PC-9 (cell line): ENCODE measurements around the gene RO60. TPM values are rescaled to one million over a fixed set of nuclear protein-coding genes. Genes with fewer than 3 reads are reported as not detected.

ENCODE experiments used
- BruUV-seq: library from RNA; stranded (reverse); fragments of 400-500 nt; replicated peaks from 2 replicates; lab custom pipeline; 2021; lab: Mats Ljungman, UMichigan
- CTCF ChIA-PET: fragments of 300-600 bp; sonication (Branson Sonifier 250); formaldehyde crosslinking; loops from one replicate; lab custom pipeline; 2022; ENCODE audit warnings: antibody characterized with exemption; lab: Charles Lee
- POLR2A ChIA-PET: fragments of 300-600 bp; sonication (Branson Sonifier 250); formaldehyde crosslinking; loops from one replicate; lab custom pipeline; 2022; ENCODE audit warnings: antibody characterized with exemption; ENCODE audit not compliant: unreplicated experiment; lab: Charles Lee
- DNase-seq, 2 experiments: peaks; one replicate each; pipeline versions ENCODE4 v3.0.0 to v3.0.0-alpha.2; 2015 to 2022; ENCODE audit warnings: mixed read lengths in 1 of 2
- H2AFZ ChIP-seq: fragments of 200-600 bp; sonication (generic); 2 replicates; pipeline ENCODE4 v1.8.1; 2017; ENCODE audit warnings: antibody characterized with exemption
- H3F3A ChIP-seq: fragments of 200-600 bp; sonication (generic); 2 replicates; pipeline ENCODE4 v1.8.1; 2017; ENCODE audit warnings: antibody characterized with exemption, mild to moderate bottlenecking, low read depth; ENCODE audit not compliant: insufficient read depth
- H3K27ac ChIP-seq: fragments of 200-600 bp; sonication (generic); 2 replicates; pipeline ENCODE4 v1.6.1; 2016; ENCODE audit warnings: mixed run types
- H3K27me3 ChIP-seq: fragments of 200-600 bp; sonication (generic); 2 replicates; pipeline ENCODE4 v1.6.1; 2016; ENCODE audit warnings: low read depth, mixed run types; ENCODE audit not compliant: insufficient read depth
- H3K36me3 ChIP-seq: fragments of 200-600 bp; sonication (generic); 2 replicates; pipeline ENCODE4 v1.6.1; 2016; ENCODE audit warnings: low read depth, mixed run types
- H3K4me1 ChIP-seq: fragments of 200-600 bp; sonication (generic); replicated peaks from 2 replicates; pipeline ENCODE4 v1.6.1; 2016; ENCODE audit warnings: mixed run types; ENCODE audit not compliant: insufficient read depth
- H3K4me2 ChIP-seq: fragments of 200-600 bp; sonication (generic); 2 replicates; pipeline ENCODE4 v1.6.1; 2017; ENCODE audit warnings: mixed run types
- H3K4me3 ChIP-seq: fragments of 200-600 bp; sonication (generic); 2 replicates; pipeline ENCODE4 v1.6.1; 2016; ENCODE audit warnings: mixed run types
- H3K79me2 ChIP-seq: fragments of 200-600 bp; sonication (generic); 2 replicates; pipeline ENCODE4 v1.6.1; 2017; ENCODE audit warnings: low read depth, mixed run types
- H3K9me2 ChIP-seq: fragments of 200-600 bp; sonication (generic); 2 replicates; pipeline ENCODE4 v1.8.1; 2017; ENCODE audit warnings: mild to moderate bottlenecking; ENCODE audit not compliant: insufficient read depth
- H3K9me3 ChIP-seq: fragments of 200-600 bp; sonication (generic); 2 replicates; pipeline ENCODE4 v1.8.1; 2016; ENCODE audit warnings: low read depth; ENCODE audit not compliant: insufficient read depth
- H4K20me1 ChIP-seq: fragments of 200-600 bp; sonication (generic); 2 replicates; pipeline ENCODE4 v1.8.1; 2017; ENCODE audit not compliant: insufficient read depth
- EZH2 ChIP-seq: fragments of 200-600 bp; sonication (generic); IDR thresholded peaks from 2 replicates; pipeline ENCODE4 v1.8.0; 2017; ENCODE audit warnings: antibody characterized with exemption, low read depth
- intact Hi-C: fragments of 100-400 bp; cut with micrococcal nuclease; formaldehyde crosslinking; loops from one replicate; pipeline ENCODE4 v1.10.0; 2022; ENCODE audit not compliant: unreplicated experiment
- total RNA-seq: library from RNA; stranded (reverse); gene quantifications from 2 replicates; pipeline ENCODE4 v1.2.3, GENCODE V29; 2021
- TF ChIP-seq, protein P1 (sequence below): fragments of 200-600 bp; sonication (generic); conservative IDR thresholded peaks from 2 replicates; pipeline ENCODE4 v1.6.1; 2017; ENCODE audit warnings: mixed run types, antibody characterized with exemption, mild to moderate bottlenecking, moderate library complexity

RO60 gene
- total RNA-seq, 1 experiment from 2014 or later, result 49.2 TPM

DNA sequence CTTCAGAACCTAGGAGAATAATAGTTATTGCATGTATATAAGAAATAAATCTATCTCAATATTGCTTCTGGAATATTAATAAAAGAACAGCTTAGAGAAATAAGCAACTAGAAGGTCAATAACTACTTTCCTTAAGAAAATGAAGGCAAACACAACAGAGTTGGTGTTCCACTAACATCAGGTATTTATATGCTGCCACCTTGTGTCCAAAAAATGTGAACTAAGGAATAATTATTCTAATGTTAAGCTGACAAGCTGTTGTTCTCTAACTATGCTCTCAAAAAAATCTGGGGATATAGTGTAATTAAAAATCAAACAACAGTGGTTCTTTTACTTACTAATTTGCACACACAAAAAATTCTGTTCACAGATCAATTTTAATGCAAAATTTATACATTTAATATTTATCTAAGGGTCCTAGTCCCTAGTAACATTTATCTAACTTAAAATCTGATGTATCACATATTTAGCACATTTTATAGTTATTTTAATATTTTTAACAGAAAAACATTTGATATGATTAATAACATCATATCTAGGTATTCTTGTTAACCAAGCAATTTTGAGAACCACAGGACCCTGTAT lies 39.9 kb upstream of the RO60 start:
- Histone ChIP-seq H4K20me1 (no peaks in the 10 kb centered on the region), H3K36me3 (0 out of 2 replicates have a peak, but pooled peaks cover 10% of the 10 kb centered on the region), H3K9me3 (no peaks in the 10 kb centered on the region), H2AFZ (no peak overlapping the region), H3F3A (peaks cover 3% of the 10 kb centered on the region; the same call in 1 of the 2 replicates), H3K27ac (no peak overlapping the region), H3K79me2 (no peaks in the 10 kb centered on the region), H3K4me3 (no peak overlapping the region), H3K4me1 (no peaks in the 10 kb centered on the region), H3K27me3 (no peaks in the 10 kb centered on the region), H3K4me2 (no peak overlapping the region), H3K9me2 (no peaks in the 10 kb centered on the region)
- TF ChIP-seq, protein P1, sequence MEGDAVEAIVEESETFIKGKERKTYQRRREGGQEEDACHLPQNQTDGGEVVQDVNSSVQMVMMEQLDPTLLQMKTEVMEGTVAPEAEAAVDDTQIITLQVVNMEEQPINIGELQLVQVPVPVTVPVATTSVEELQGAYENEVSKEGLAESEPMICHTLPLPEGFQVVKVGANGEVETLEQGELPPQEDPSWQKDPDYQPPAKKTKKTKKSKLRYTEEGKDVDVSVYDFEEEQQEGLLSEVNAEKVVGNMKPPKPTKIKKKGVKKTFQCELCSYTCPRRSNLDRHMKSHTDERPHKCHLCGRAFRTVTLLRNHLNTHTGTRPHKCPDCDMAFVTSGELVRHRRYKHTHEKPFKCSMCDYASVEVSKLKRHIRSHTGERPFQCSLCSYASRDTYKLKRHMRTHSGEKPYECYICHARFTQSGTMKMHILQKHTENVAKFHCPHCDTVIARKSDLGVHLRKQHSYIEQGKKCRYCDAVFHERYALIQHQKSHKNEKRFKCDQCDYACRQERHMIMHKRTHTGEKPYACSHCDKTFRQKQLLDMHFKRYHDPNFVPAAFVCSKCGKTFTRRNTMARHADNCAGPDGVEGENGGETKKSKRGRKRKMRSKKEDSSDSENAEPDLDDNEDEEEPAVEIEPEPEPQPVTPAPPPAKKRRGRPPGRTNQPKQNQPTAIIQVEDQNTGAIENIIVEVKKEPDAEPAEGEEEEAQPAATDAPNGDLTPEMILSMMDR, result peak; percentile 71
- no peak for TF ChIP-seq EZH2
- ChIA-PET CTCF (interaction anchor here (0.6 kb wide), 1 partner anchor 289 kb away, joined by 5 read pairs; no protein-coding TSS in a partner anchor), POLR2A (interaction anchor here (0.7 kb wide), 1 partner anchor 38 kb away, joined by 4 read pairs; no protein-coding TSS in a partner anchor)
- intact Hi-C loops, result loop anchor here (2.0 to 10.0 kb wide), 3 partner anchors 211 to 542 kb away; partner anchors contain the start of gene RGS2
- BruUV-seq, result no TSS peak
- peak in 1 of 2 experiments; percentile 47 for DNase-seq

DNA sequence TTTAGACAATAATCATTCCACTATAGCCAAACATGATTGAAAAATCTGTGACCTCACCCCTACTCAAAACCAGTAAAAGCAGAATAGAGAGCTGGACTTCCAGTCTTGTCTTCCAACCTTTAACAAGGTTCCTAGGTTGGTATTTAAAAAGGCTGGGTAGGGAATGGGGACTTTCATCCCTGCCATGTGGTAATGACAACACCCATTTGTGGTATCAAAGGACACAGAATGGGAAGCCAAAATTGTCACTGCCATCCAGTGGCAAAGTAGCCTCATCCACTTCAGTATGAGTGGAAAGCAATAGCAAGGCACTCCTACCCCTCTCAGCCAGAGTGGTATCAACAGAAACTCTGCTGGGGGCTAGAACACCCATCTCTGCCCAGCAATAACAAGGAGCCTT lies 34.2 kb upstream of the RO60 start:
- DNase-seq, result no peak
- Histone ChIP-seq H3K4me2 (no peak overlapping the region), H3F3A (peaks cover 3% of the 10 kb centered on the region; the same call in 1 of the 2 replicates), H3K4me3 (no peak overlapping the region), H3K9me2 (no peaks in the 10 kb centered on the region), H2AFZ (no peak overlapping the region), H3K4me1 (no peaks in the 10 kb centered on the region), H3K27ac (no peak overlapping the region), H3K79me2 (0 out of 2 replicates have a peak, but pooled peaks cover 3% of the 10 kb centered on the region), H3K27me3 (no peaks in the 10 kb centered on the region), H3K36me3 (peaks cover 24% of the 10 kb centered on the region), H4K20me1 (no peaks in the 10 kb centered on the region; the same call in 1 of the 2 replicates), H3K9me3 (no peaks in the 10 kb centered on the region)
- TF ChIP-seq, protein P1, result no peak
- TF ChIP-seq EZH2, result no peak
- intact Hi-C loops, result no loop called here
- no TSS peak for BruUV-seq
- POLR2A ChIA-PET, result no interaction called here
- CTCF ChIA-PET, result no interaction called here

DNA sequence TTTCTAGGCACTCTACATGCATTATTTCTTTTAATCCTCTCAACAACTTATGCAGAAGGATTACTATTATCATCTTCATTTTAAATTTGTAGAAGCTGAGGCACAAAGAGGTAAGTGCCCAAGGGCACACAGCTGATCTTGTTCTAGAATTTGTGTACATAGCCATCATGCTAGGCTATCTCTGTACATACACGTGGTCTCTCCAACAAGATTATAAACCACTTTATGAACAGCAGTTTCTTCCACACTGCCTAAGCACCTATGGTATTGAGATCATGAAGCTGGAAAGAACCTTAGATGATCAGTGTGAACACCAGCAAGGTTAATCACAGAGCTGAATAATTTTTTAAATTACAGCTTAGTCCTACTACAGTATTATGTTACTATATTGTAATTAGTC lies 29.1 kb upstream of the RO60 start:
- Histone ChIP-seq H3K9me3 (no peaks in the 10 kb centered on the region), H3K4me2 (no peak overlapping the region), H2AFZ (no peak overlapping the region), H3K27me3 (no peaks in the 10 kb centered on the region), H3K36me3 (peaks cover 21% of the 10 kb centered on the region), H3K4me3 (no peak overlapping the region), H3K9me2 (no peaks in the 10 kb centered on the region), H3K27ac (no peak overlapping the region), H3F3A (peaks cover 3% of the 10 kb centered on the region; the same call in 1 of the 2 replicates), H4K20me1 (no peaks in the 10 kb centered on the region; the same call in 1 of the 2 replicates), H3K4me1 (no peaks in the 10 kb centered on the region), H3K79me2 (peaks cover 22% of the 10 kb centered on the region)
- DNase-seq, result no peak
- no peak for TF ChIP-seq EZH2
- TF ChIP-seq, protein P1, result no peak
- CTCF ChIA-PET, result no interaction called here
- intact Hi-C loops, result loop anchor here (10.0 kb wide), 1 partner anchor 445 kb away; no protein-coding TSS in a partner anchor
- POLR2A ChIA-PET, result interaction anchor here (0.5 kb wide), 1 partner anchor 22 kb away, joined by 3 read pairs; no protein-coding TSS in a partner anchor
- BruUV-seq, result no TSS peak
